ENCODE measurements around the gene ATP2C2. TPM values are rescaled to one million over a fixed set of nuclear protein-coding genes. Genes with fewer than 3 reads are reported as not detected.
A peak's percentile ranks its signal among the peaks of the same experiment; 100 is the strongest.

The ATP2C2 gene
- total RNA-seq, 1 experiment from 2014 or later = 4.3 TPM

DNA sequence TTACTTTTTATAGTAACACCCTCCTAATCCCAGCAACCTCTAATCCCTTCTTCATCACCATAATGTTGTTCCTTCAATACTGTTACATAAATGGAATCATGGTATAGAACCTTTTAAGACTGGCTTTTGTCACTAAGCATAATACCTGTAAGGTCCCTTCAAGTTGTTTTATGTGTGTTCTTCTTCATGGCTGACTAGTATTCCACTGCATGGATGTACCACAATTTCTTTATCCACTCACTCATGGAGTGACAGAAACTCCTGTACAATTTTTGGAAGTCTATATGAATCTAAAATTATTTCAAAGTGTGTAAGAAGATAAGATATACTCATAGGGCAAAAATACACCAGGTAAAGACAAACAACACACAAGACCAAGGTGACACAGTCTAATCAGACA, 99.4 kb downstream of the ATP2C2 start:
- peaks cover 29% of the 10 kb centered on the region for H3K9me3 Mint-ChIP-seq
- H3K27me3 Mint-ChIP-seq (ENCODE audit: low read depth) = no peaks in the 10 kb centered on the region
- H3K4me3 Mint-ChIP-seq = no peak overlapping the region
- ChIA-PET POLR2A (no interaction called here), CTCF (no interaction called here)
- H3K4me1 Mint-ChIP-seq = no peaks in the 10 kb centered on the region
- no peak for ATAC-seq
- DNase-seq (ENCODE audit: low spot score) = no peak
- no peak overlapping the region for H3K27ac Mint-ChIP-seq
- TF ChIP-seq GTF2I (CRISPR knock-in tag; conservative IDR thresholded peaks at IDR 0.05) (peak; percentile 74; the same call in 1 of the 2 replicates), ZNF396 (CRISPR knock-in tag; IDR thresholded peaks at IDR 0.05; ENCODE audit: borderline replicate concordance) (no peak), NR1H2 (CRISPR knock-in tag; IDR thresholded peaks at IDR 0.05) (no peak), ZNF138 (CRISPR knock-in tag; conservative IDR thresholded peaks at IDR 0.05) (no peak)
- peaks cover 43% of the 10 kb centered on the region for H3K36me3 Mint-ChIP-seq

DNA sequence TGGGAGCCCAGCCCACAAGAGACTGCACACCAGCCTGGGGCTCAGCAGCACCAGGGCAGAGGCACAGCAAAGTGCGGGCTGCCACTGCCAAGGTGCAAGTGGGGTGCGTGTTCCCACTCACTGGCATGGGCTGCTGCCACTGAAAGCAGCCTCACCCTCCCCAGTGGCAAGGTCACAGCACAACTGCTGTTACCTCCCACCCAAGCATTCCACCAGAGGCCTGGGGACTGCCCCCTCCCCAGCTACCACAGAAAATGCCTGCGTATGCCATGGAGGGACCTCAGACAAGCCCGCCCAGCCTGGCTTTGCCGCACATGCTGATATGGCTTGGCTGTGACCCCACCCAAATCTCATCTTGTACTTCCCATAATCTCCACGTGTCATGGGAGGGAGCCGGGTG, 103.0 kb downstream of the ATP2C2 start:
- Mint-ChIP-seq H3K9me3 (peaks cover 48% of the 10 kb centered on the region), H3K4me1 (no peaks in the 10 kb centered on the region), H3K27ac (no peak overlapping the region), H3K4me3 (no peak overlapping the region), H3K36me3 (peaks cover 53% of the 10 kb centered on the region), H3K27me3 (ENCODE audit: low read depth) (no peaks in the 10 kb centered on the region)
- POLR2A ChIA-PET = no interaction called here
- DNase-seq (ENCODE audit: low spot score) = no peak
- ATAC-seq = no peak
- TF ChIP-seq ZNF138 (CRISPR knock-in tag; conservative IDR thresholded peaks at IDR 0.05) (no peak), NFE2L1 (CRISPR knock-in tag; IDR thresholded peaks at IDR 0.05) (no peak), HMGXB4 (CRISPR knock-in tag; IDR thresholded peaks at IDR 0.05) (no peak), MYBL2 (CRISPR knock-in tag; IDR thresholded peaks at IDR 0.05) (no peak), TEAD1 (CRISPR knock-in tag; IDR thresholded peaks at IDR 0.05) (no peak), ZNF232 (CRISPR knock-in tag; IDR thresholded peaks at IDR 0.05) (no peak), ZNF671 (CRISPR knock-in tag; IDR thresholded peaks at IDR 0.05) (no peak), E2F4 (CRISPR knock-in tag; IDR thresholded peaks at IDR 0.05; ENCODE audit: borderline replicate concordance, low read depth) (no peak)
- CTCF ChIA-PET = no interaction called here

GRCh38 chr16:84471966-84472365, 103.6 kb downstream of the ATP2C2 start:
- Mint-ChIP-seq H3K4me1 (no peaks in the 10 kb centered on the region), H3K36me3 (peaks cover 50% of the 10 kb centered on the region), H3K9me3 (peaks cover 45% of the 10 kb centered on the region), H3K27me3 (ENCODE audit: low read depth) (no peaks in the 10 kb centered on the region), H3K4me3 (no peak overlapping the region), H3K27ac (no peak overlapping the region)
- POLR2A ChIA-PET = no interaction called here
- DNase-seq (ENCODE audit: low spot score) (no peak), ATAC-seq (no peak)
- CTCF ChIA-PET = no interaction called here
- no peak for TF ChIP-seq HMGA2 (CRISPR knock-in tag; IDR thresholded peaks at IDR 0.05)
- TF ChIP-seq CBFB (CRISPR knock-in tag; IDR thresholded peaks at IDR 0.05; ENCODE audit: low read depth) = no peak
- TF ChIP-seq JUN (CRISPR knock-in tag; IDR thresholded peaks at IDR 0.05) = no peak
- TF ChIP-seq GRHL2 (CRISPR knock-in tag; IDR thresholded peaks at IDR 0.05; ENCODE audit: insufficient replicate concordance, severe bottlenecking) = no peak

- ATAC-seq = no peak
- ChIA-PET CTCF (no interaction called here), POLR2A (no interaction called here)
- H3K27ac Mint-ChIP-seq = no peak overlapping the region
- no peaks in the 10 kb centered on the region for H3K4me1 Mint-ChIP-seq
- no peak for DNase-seq (ENCODE audit: low spot score)
- H3K4me3 Mint-ChIP-seq = no peak overlapping the region
- no peaks in the 10 kb centered on the region for H3K27me3 Mint-ChIP-seq (ENCODE audit: low read depth)
- H3K36me3 Mint-ChIP-seq = peaks cover 29% of the 10 kb centered on the region
- peaks cover 32% of the 10 kb centered on the region for H3K9me3 Mint-ChIP-seq
- TF ChIP-seq GTF2I (CRISPR knock-in tag; conservative IDR thresholded peaks at IDR 0.05) (no peak), SOX15 (CRISPR knock-in tag; IDR thresholded peaks at IDR 0.05) (no peak), NFYB (CRISPR knock-in tag; conservative IDR thresholded peaks at IDR 0.05; ENCODE audit: low read depth) (no peak), ZNF425 (CRISPR knock-in tag; conservative IDR thresholded peaks at IDR 0.05) (no peak), ZNF121 (CRISPR knock-in tag; IDR thresholded peaks at IDR 0.05) (no peak), KAT7 (CRISPR knock-in tag; IDR thresholded peaks at IDR 0.05; ENCODE audit: borderline replicate concordance) (no peak), PRRX2 (CRISPR knock-in tag; IDR thresholded peaks at IDR 0.05) (no peak), TEAD1 (CRISPR knock-in tag; IDR thresholded peaks at IDR 0.05) (no peak), E2F4 (CRISPR knock-in tag; IDR thresholded peaks at IDR 0.05; ENCODE audit: borderline replicate concordance, low read depth) (no peak)
- TF ChIP-seq, protein P1, sequence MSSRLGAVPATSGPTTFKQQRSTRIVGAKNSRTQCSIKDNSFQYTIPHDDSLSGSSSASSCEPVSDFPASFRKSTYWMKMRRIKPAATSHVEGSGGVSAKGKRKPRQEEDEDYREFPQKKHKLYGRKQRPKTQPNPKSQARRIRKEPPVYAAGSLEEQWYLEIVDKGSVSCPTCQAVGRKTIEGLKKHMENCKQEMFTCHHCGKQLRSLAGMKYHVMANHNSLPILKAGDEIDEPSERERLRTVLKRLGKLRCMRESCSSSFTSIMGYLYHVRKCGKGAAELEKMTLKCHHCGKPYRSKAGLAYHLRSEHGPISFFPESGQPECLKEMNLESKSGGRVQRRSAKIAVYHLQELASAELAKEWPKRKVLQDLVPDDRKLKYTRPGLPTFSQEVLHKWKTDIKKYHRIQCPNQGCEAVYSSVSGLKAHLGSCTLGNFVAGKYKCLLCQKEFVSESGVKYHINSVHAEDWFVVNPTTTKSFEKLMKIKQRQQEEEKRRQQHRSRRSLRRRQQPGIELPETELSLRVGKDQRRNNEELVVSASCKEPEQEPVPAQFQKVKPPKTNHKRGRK (CRISPR knock-in tag; IDR thresholded peaks at IDR 0.05; ENCODE audit: borderline replicate concordance) = no peak
- TF ChIP-seq, protein P2, sequence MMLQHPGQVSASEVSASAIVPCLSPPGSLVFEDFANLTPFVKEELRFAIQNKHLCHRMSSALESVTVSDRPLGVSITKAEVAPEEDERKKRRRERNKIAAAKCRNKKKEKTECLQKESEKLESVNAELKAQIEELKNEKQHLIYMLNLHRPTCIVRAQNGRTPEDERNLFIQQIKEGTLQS (CRISPR knock-in tag; conservative IDR thresholded peaks at IDR 0.05) = no peak
Observed at GRCh38 chr16:84475643-84476240, 107.4 kb downstream of the ATP2C2 start.

Data from WTC11 (cell line).